Measurements from ENCODE around the gene ZSWIM9. TPM values are rescaled to one million over a fixed set of nuclear protein-coding genes. Genes with fewer than 3 reads are reported as not detected.
A peak's percentile ranks its signal among the peaks of the same experiment; 100 is the strongest.

ZSWIM9 gene
- total and polyA plus RNA-seq, 2 donors (not counting 3 experiments of a cell fraction or from before 2014, with no cell fraction given): 1.0 to 8.6 TPM

DNA sequence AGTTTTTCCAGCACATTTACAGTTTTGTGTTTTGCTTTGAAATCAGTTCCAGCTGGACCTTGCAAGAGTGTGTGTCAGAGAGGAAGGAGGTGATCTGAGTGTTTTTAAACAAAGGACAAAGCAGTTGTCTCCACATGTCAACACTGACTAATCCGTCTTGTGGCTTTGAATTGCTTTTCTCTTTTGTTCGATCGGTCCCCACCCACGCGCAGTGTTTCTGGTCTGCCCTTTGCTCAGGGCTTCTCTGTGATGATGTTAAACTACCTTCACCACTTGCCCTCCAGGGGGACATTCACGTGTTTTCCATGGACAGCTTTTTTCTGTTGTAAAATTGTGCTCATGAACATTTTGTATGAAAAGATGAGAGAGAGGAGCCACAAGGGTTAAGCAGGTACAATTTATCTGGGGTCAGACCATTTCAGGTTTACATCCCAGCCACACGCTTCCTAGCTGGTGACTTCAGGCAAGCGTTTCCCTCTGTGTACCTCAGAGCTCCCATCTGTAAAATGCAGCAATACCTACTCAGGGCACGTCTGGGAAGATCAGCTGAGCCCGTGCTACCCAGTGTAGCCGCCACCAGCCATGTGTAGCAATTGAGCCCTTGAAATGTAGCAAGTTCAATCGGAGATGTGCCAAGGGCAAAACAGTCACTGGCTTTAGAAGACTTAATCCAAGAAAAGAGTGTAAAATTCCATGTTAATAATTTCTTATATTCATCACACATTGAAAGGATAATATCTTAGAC lies 46.4 kb upstream of the ZSWIM9 start:
- TSS peak; percentile 26 for BruUV-seq (replicated peaks)
- intact Hi-C loops (cut with micrococcal nuclease) (loop anchor here (1.0 to 2.0 kb wide), 4 partner anchors 21 to 125 kb away; partner anchors contain the start of genes LIG1 and ZSWIM9), dilution Hi-C loops (cut with MboI; ENCODE audit: extremely low pct_ligation_motif_present, low sequenced_read_pairs) (no loop called here)
- TF ChIP-seq POLR2A (IDR thresholded peaks at IDR 0.05; ENCODE audit: low read depth, low read length) (peak; percentile 58), FOS (IDR thresholded peaks at IDR 0.05; ENCODE audit: borderline replicate concordance, insufficient read depth, low read length) (peak; percentile 90), POLR2AphosphoS5 (IDR thresholded peaks at IDR 0.05; ENCODE audit: insufficient read depth, low read depth, low read length) (peak; percentile 82), MYC (IDR thresholded peaks at IDR 0.05; ENCODE audit: low read depth, low read length) (peak; percentile 29), GATA2 (IDR thresholded peaks at IDR 0.05; ENCODE audit: insufficient read depth, insufficient read length, low read depth, low read length) (no peak), JUN (IDR thresholded peaks at IDR 0.05; ENCODE audit: borderline replicate concordance, insufficient read depth, insufficient read length, low read depth) (peak; percentile 77), EZH2 (IDR thresholded peaks at IDR 0.05; ENCODE audit: borderline replicate concordance, low read depth, low read length, severe bottlenecking) (no peak)
- TF ChIP-seq, protein P1, sequence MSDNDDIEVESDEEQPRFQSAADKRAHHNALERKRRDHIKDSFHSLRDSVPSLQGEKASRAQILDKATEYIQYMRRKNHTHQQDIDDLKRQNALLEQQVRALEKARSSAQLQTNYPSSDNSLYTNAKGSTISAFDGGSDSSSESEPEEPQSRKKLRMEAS (IDR thresholded peaks at IDR 0.05; ENCODE audit: insufficient read depth, insufficient read length): peak; percentile 10
- TF ChIP-seq, protein P2, sequence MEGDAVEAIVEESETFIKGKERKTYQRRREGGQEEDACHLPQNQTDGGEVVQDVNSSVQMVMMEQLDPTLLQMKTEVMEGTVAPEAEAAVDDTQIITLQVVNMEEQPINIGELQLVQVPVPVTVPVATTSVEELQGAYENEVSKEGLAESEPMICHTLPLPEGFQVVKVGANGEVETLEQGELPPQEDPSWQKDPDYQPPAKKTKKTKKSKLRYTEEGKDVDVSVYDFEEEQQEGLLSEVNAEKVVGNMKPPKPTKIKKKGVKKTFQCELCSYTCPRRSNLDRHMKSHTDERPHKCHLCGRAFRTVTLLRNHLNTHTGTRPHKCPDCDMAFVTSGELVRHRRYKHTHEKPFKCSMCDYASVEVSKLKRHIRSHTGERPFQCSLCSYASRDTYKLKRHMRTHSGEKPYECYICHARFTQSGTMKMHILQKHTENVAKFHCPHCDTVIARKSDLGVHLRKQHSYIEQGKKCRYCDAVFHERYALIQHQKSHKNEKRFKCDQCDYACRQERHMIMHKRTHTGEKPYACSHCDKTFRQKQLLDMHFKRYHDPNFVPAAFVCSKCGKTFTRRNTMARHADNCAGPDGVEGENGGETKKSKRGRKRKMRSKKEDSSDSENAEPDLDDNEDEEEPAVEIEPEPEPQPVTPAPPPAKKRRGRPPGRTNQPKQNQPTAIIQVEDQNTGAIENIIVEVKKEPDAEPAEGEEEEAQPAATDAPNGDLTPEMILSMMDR (IDR thresholded peaks at IDR 0.05; ENCODE audit: extremely low read depth in 1 of 2, insufficient read depth in 1 of 2, low read depth in 1 of 2, low read length in 2 of 2): peak; percentile 39 to 41
- H3K4me2 ChIP-seq (ENCODE audit: insufficient read depth, low read length): peak overlapping the region; percentile 57
- H3K9me3 ChIP-seq (replicated peaks; ENCODE audit: control insufficient read depth, insufficient read depth, low read length): no peaks in the 10 kb centered on the region
- CTCF ChIA-PET: interaction anchor here (0.7 to 5.9 kb wide), 9 partner anchors 12 to 136 kb away, joined by 3 to 112 read pairs (median 5); partner anchors contain the start of gene PLA2G4C
- no peaks in the 10 kb centered on the region for H4K20me1 ChIP-seq (replicated peaks; ENCODE audit: control insufficient read depth, extremely low read depth, insufficient read depth, low read length)
- H3K4me1 ChIP-seq (ENCODE audit: control insufficient read depth, extremely low read depth, insufficient read depth, low read length): peaks cover 51% of the 10 kb centered on the region
- H3K9me1 ChIP-seq (replicated peaks; ENCODE audit: control insufficient read depth, extremely low read depth, insufficient read depth, low read length): no peaks in the 10 kb centered on the region
- no peak overlapping the region for H3K4me3 ChIP-seq (replicated peaks in 1 of 3; ENCODE audit: insufficient read depth in 1 of 3, low read depth in 1 of 3, low read length in 3 of 3)
- no peaks in the 10 kb centered on the region for H3K27me3 ChIP-seq (ENCODE audit: control insufficient read depth in 2 of 2, insufficient read depth in 2 of 2, low read length in 2 of 2)
- peak overlapping the region; percentile 96 for H3K27ac ChIP-seq (ENCODE audit: insufficient read depth, low read depth, low read length)
- H3K36me3 ChIP-seq (ENCODE audit: control insufficient read depth in 2 of 2, extremely low read depth in 1 of 2, insufficient read depth in 2 of 2, low read length in 2 of 2): peaks cover 4 to 9% of the 10 kb centered on the region in 2 experiments
- FAIRE-seq (peak; percentile 100), DNase-seq (ENCODE audit: low read depth, low spot score) (peak; percentile 96)
- peak overlapping the region; percentile 7 for H2AFZ ChIP-seq (ENCODE audit: low read depth, low read length)
- peak overlapping the region; percentile 75 for H3K9ac ChIP-seq (replicated peaks; ENCODE audit: extremely low read depth, insufficient read depth, low read length)
- POLR2A ChIA-PET: interaction anchor here (1.1 to 1.8 kb wide), 3 partner anchors 13 to 29 kb away, joined by 4 to 14 read pairs (median 11); partner anchors contain the start of gene PLA2G4C
- no peaks in the 10 kb centered on the region for H3K79me2 ChIP-seq (ENCODE audit: control insufficient read depth, insufficient read depth, low read length)

Data from endothelial cell of umbilical vein (primary cell).